T47D (cell line): ENCODE measurements around the gene PPP3R1.
A peak's percentile ranks its signal among the peaks of the same experiment; 100 is the strongest.

Source experiments
- DNase-seq, 2 experiments: peaks; one replicate each; pipeline versions ENCODE4 v3.0.0 to v3.0.0-alpha.2; 2011 to 2012; ENCODE audit warnings: low read depth in 1 of 2, low spot score in 1 of 2
- JUND ChIP-seq: IDR thresholded peaks from 2 replicates; pipeline ENCODE4 v1.6.1; 2012; ENCODE audit warnings: low read depth
- in situ Hi-C: cut with HindIII; loops from 2 replicates; pipeline ENCODE4 v1.10.0; 2016; ENCODE audit warnings: low sequenced_read_pairs, low pct_unique_long_range_greater_than_20kb

PPP3R1 gene

GRCh38 chr2:68252400-68253218, at the start of gene PPP3R1:
TSS of gene PPP3R1 (minus strand) at chr2:68252532. CDS start at chr2:68252127, 405 bp downstream.
- DNase-seq = peak; percentile 53 to 95
- in situ Hi-C loops = no loop called here
- no peak for TF ChIP-seq JUND

- TF ChIP-seq JUND = no peak
- in situ Hi-C loops = no loop called here
- DNase-seq = no peak
These were observed 43.2 kb upstream of the PPP3R1 start for GRCh38 chr2:68295516-68295915.

GRCh38 chr2:68294913-68295312, 42.6 kb upstream of the PPP3R1 start:
- TF ChIP-seq JUND = no peak
- DNase-seq = no peak
- in situ Hi-C loops = no loop called here

GRCh38 chr2:68294187-68294586, 41.9 kb upstream of the PPP3R1 start:
- no peak for TF ChIP-seq JUND
- in situ Hi-C loops = no loop called here
- no peak for DNase-seq

GRCh38 chr2:68293755-68294154, 41.4 kb upstream of the PPP3R1 start:
- in situ Hi-C loops = no loop called here
- DNase-seq = no peak
- no peak for TF ChIP-seq JUND

- DNase-seq = no peak
- TF ChIP-seq JUND = no peak
- in situ Hi-C loops = no loop called here
These were observed 40.7 kb upstream of the PPP3R1 start for GRCh38 chr2:68293024-68293423.

- DNase-seq = peak in 1 of 2 experiments; percentile 54
- in situ Hi-C loops = no loop called here
- TF ChIP-seq JUND = no peak
These were observed 39.9 kb upstream of the PPP3R1 start for GRCh38 chr2:68292108-68292710.

- in situ Hi-C loops = no loop called here
These were observed 39.0 kb upstream of the PPP3R1 start for GRCh38 chr2:68291314-68291713.

GRCh38 chr2:68290901-68291300, 38.6 kb upstream of the PPP3R1 start:
- no peak for TF ChIP-seq JUND
- no peak for DNase-seq

More at GRCh38 chr2:68291314-68291713, 39.0 kb upstream of the PPP3R1 start:
- no peak for DNase-seq
- TF ChIP-seq JUND = no peak

GRCh38 chr2:68287580-68288441, 35.5 kb upstream of the PPP3R1 start:
- no peak for TF ChIP-seq JUND
- DNase-seq = no peak
- in situ Hi-C loops = no loop called here

More at GRCh38 chr2:68290901-68291300, 38.6 kb upstream of the PPP3R1 start:
- in situ Hi-C loops = no loop called here

- DNase-seq = no peak
These were observed 32.6 kb upstream of the PPP3R1 start for GRCh38 chr2:68284896-68285295.

GRCh38 chr2:68283419-68283812, 31.1 kb upstream of the PPP3R1 start:
- in situ Hi-C loops = no loop called here
- TF ChIP-seq JUND = no peak
- DNase-seq = no peak

More at GRCh38 chr2:68284896-68285295, 32.6 kb upstream of the PPP3R1 start:
- in situ Hi-C loops = no loop called here
- no peak for TF ChIP-seq JUND
